D341Med (cell line): ENCODE measurements around the gene ZSCAN1.
A peak's percentile ranks its signal among the peaks of the same experiment; 100 is the strongest.

Experiments
- DNase-seq: peaks from one replicate; pipeline ENCODE4 v3.0.0; 2012; ENCODE audit warnings: low spot score

Gene ZSCAN1

DNA sequence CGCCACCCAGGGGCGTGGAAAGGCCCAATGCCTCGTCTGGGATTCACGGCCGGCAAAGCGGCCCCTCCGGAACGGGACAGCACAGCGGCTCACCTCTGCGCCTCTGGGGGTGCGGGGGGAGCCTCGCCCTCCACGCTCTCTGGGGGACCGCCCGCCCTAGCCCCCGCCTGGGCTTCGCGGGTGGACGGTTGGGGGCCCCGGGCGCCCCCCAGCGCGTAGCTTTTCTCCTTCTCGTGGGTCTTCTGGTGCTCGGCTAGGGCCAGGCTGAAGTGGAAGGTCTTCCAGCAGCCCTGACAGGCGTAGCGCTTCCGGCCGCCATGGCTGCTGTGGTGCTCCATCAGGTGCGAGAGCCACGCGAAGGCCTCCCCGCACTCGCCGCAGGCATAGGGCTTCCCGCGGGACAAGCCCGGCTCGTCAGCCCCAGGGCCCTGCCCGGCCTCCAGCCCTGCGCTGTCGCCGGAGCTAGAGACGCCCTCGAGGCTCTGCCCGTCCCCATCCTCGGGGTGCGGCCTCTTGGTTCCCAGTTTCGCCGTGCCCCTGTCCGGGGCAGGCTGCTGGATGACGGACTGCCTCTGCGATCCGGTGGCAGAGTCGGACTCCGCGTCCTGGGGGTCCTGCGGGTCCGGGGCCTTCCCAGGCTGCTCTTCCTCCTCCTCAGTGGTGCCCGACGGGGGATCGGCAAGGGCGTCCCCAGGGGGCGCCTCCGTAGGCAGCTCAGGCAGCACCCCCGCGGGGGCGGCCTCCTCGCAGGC, 50.9 kb downstream of the ZSCAN1 start:
- no peak for DNase-seq

DNA sequence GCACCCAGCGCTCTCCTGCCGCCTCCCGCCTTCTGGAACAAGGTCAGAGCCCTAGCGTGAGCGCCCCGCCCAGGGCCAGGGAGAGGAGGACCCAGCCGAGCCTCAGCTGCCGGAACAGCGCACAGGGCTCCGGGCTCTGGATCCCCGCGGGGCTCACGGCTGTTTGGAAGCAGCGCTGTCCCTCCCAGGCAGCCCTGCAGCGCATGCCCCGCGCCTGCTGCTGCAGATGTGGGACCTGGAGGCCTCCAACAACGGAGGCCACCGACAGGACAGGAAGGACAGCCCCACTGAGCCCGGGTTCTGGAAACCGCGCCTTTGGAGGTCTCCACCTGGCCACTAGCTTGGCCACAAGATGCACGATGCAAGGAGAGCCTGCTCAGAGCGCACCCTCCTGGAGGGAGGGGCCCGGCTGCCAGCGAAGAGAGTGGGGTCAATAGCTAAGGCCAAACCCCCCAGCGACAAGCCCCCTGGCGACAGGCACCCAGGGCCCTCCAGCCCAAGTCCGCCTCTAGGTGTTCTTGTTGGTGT, 51.6 kb downstream of the ZSCAN1 start:
- no peak for DNase-seq

DNA sequence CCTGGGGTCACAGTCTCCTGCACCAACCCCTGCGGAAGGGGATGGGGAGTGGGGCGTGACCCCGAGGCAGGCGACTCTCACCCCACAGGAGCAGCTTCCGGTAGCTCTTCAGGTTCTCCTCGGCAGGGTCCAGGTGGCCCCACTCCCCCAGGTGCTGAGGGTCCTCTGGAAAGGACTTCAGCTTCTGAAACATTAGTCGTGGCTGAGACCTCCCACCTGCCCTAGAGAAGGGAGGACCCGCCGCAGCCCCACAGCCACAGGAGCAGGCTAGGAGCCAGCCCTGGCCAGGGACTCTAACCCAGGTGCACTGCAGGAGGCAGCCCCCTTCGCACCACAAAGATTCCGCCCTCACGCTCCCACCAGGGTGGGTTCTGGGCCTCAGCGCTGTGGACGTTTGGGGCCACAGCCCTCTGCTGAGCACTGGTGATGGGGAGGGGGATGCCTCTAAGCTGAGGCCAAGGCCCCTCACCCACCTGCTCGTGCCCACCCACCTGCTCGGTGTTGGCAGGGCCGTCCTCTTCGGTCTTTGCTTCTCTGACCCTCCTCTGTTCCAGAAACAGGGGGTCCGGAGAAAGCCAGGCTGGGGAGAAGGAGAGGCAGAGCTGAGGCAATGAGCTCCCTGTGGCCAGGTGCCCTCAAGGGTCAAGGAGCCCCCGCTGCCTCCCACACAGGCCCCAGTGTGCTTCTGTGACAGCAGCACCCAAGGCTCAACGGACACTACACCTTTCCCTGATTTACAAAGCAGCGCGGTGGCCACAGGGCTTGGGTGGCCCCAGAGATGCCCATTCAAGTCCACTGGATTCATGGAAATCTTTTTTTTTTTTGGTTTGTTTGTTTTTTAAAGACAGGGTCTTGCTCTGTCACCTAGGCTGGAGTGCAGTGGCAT, 53.2 kb downstream of the ZSCAN1 start:
- no peak for DNase-seq

DNA sequence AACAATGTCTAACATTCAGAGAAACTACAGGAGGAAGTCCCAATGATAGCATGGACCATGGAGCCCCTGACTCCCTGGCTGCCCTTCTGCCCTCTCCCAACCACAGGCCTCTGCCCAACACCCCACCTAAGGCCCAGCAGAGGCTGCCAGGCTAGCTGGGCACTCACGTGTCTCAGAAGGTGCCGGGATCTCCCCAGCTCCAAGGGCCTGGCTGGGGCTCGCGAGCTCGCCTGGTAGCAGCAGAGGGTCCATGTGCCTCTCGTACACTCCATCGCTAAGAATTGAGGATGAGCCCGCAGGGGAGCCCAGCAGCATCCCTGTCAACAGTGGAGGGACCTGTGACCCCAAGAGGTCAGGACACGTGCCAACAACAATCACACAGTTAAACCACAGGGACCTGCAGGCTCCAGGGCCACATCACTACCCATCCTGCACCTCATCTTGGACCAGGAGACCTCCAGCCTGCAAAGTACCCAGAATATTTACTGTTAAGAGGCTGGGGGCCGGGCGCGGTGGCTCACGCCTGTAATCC, 54.8 kb downstream of the ZSCAN1 start:
- no peak for DNase-seq

DNA sequence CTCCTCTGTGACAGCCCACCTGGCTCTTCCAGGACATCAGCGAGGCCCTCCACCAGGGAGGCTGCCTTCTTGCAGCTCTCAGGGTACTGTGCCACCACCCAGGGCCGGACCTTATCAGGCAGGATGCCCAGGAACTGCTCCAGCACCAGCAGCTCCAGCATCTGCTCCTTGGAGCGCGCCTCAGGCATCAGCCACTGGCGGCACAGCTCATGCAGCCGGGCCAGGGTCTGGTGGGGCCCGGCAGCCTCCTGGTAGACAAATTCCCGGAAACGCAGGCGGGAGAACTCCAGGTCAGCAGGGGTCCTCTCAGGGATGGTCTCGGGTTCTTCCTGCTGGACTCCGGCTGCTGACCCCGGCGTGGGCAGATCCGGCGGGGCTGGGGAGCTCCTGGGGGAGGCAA, 56.0 kb downstream of the ZSCAN1 start:
- DNase-seq: no peak

DNA sequence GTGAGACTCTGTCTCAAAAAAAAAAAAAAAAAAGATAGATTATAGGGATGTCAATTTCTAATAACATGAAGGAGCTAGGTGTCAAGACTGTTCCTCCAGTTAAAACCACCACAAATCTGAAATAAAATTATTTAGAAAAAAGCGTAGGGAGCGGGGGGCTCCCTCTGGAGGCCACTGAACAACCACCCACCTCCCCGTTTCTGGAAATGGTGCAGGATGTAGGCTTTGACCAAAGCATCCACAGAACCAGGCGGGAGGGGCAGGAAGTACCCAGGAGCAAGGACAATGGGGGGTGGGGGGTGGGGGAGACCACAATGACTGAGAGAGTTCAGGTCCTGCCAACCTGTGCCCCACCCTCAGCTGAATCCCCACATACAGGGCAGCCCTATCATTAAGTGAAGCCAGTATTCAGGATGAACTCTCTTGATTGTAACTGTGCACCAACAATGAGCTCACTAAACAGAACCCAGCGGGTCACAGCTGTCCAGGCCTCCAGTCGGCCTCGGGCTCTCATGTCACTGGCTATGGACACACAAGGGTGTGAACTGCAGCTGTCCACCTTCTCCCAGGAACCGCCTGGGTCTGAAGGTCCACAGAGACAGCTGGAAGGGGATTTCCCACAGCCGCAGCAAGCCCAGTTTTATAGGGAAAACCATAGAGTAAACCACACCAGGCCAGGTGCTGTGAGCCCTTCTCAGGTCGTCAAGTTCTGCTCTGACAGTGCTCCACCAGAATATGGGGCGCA, 57.6 kb downstream of the ZSCAN1 start:
- DNase-seq: no peak

DNA sequence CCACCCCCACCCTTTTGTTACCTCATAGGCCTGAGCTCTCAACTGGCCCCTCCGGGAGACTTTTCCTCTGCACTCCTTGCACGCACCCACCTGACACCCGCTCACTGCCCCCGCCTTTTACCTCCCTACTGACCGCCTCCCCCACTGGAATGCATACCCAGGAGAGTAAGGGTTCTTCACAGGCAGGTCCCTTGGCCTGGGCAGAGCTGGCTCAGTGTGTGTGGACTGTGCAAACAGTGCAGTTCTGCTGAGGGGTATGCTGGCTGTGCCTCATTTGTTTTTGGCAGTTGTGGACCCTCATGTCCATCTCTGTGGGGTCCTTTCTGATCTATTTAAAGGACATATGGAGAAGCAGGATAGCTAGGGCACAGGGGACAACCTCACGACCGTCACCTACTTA, 59.2 kb downstream of the ZSCAN1 start:
- no peak for DNase-seq

DNA sequence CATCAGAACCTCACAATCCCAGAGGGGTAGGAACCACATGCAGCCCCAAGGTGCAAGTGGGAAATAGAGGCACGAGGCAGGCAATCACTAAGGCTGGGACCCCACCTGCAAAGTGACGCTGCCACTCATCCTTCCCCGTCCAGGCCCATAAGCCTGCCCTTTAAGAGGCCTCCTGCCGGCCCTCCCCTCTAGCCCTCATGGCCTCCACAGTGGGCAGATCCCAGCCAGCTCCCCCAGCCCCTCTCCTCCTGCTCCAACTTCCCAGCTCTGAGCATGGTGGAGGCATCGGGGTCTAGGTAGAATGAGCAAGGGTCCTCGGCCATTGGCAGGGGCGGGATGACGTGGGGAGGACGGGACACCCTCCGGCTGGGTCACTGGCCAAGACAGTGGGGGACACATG, 61.5 kb downstream of the ZSCAN1 start:
- DNase-seq: no peak

DNA sequence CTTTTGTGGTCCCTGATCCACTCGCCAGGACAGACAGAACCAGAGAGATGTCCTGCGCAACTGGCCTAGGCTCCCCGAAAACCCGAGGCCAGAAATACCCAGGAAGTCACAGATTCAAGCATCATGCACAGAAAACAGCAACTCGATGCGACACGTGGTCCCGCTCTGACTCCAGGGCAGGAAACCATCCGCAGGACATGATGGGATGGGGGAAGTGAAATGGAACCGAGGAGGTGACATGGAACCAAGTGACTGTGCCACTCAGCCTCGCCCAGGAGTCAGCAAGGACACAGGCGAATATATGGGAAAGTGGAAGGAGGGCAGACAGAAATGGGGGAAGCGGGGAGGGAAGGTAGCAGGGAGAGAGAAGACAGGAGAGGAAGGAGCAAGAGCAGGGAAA, 63.1 kb downstream of the ZSCAN1 start:
- DNase-seq: no peak

DNA sequence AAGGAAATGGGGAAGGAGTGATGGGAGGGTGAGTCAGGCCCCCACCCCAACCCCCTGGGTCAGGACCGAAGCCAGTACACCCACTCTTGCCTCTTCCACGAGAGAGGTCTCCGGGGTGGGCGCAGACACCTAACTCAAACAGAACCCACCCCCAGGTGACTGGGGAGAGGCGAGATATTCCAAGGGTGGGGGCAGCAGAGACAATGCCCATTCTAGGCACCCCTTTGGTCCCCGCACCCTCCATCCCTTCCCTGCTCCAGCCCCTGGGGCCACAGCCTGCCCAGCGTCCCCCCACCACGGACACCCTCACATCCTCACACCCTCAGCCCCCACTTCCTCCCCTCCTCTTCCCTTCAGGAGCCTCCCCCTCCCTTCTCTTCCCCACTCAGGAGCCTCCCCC, 63.5 kb downstream of the ZSCAN1 start:
- peak; percentile 33 for DNase-seq

DNA sequence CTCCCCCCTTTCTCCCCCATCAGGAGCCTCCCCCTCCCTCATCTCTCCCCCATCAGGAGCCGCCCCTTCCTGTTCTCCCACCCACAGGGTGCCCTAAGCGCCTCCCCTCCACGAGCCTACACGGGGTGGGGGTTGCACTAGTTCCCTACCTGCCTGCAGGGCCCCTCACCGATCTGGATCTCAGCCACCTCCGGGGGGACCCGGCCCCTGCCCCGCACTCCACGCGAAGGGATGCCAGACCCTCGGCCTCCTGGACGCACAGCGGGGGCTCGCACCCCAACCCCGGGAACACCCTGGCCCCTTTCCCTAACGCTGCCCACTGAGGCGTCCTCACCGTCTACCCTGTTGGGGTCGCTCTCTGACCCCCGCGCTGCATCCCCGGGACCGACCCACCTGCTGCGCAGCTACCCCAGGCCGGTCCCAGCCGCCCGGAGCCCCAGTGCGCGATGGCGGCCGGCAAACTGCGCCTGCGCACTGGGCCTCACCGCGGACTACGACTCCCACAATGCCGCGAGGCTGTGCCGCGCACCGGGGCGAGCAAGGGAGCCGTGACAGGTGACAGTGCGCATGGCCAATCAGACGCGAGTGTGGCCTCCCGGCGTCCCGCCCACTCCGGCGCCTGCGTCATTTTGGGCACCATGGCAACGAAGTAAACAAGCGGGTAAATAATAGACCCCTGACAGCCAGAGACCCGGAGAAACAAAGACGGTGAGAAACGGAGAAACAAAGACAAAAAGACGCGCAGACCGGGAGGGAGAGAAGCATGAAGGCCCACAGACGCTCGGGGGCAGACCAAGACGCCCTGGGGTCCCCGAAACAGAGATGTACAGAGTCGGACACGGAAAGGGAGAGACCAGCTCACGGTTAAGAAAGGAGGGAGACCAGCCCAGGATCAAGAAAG, 64.2 kb downstream of the ZSCAN1 start, which contains the start of gene ZSCAN18:
Gene ZSCAN18 (minus strand): TSS at position 451 of the 901 bp plus-strand sequence. CDS start 7,964 bp downstream, outside the sequence.
- DNase-seq: peak; percentile 100

DNA sequence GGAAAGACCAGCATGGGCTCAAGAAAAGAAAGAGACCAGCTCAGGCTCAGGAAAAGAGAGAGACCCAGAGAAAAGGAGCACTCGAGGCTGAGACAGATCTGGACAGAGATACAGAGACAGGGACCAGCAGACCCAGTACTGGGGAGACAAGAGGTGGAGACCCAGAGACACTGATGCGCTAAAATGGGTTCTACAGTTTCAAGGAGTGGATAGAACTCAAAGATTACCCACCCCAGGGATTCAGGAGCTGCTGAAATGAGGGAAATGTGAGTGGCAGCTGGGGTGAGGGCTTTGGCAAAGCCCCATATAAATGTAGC, 64.8 kb downstream of the ZSCAN1 start:
- DNase-seq: peak; percentile 37
